Mucosa of rectum (tissue), 2 donors: ENCODE measurements around the gene SMOC2.
"Not testable (repeated sequence)": the region's sequence is repeated elsewhere in the genome, so short reads cannot be mapped to it uniquely, and the experiment has no call there.

Experiments used
- H3K27ac ChIP-seq, 2 donors: one replicate each; pipeline ENCODE4 v1.7.0; 2013; ENCODE audit warnings: inconsistent platforms in 2 of 2, low read depth in 2 of 2, low read length in 2 of 2
- H3K27me3 ChIP-seq, 2 donors: one replicate each; pipeline ENCODE4 v1.7.0; 2013; ENCODE audit warnings: low read length in 2 of 2; ENCODE audit not compliant: control insufficient read depth in 2 of 2, insufficient read depth in 2 of 2
- H3K36me3 ChIP-seq, 2 donors: one replicate each; pipeline ENCODE4 v1.7.0; 2013; ENCODE audit warnings: low read length in 2 of 2; ENCODE audit not compliant: control insufficient read depth in 2 of 2, insufficient read depth in 2 of 2
- H3K4me1 ChIP-seq, 2 donors: one replicate each; pipeline ENCODE4 v1.7.0; 2013; ENCODE audit warnings: low read length in 2 of 2, mild to moderate bottlenecking in 1 of 2; ENCODE audit not compliant: control insufficient read depth in 2 of 2, insufficient read depth in 2 of 2
- H3K4me3 ChIP-seq, 2 donors: one replicate each; pipeline ENCODE4 v1.7.0; 2013; ENCODE audit warnings: low read length in 2 of 2
- H3K9ac ChIP-seq, 2 donors: one replicate each; pipeline ENCODE4 v1.7.0; 2013; ENCODE audit warnings: low read length in 2 of 2, low read depth in 1 of 2, mild to moderate bottlenecking in 1 of 2
- H3K9me3 ChIP-seq, 2 donors: one replicate each; pipeline ENCODE4 v1.7.0; 2013; ENCODE audit warnings: low read length in 2 of 2; ENCODE audit not compliant: control insufficient read depth in 2 of 2
- donor health status: healthy.
- donor health status: Normal muscosa, but diverticular disease.

Gene SMOC2

DNA sequence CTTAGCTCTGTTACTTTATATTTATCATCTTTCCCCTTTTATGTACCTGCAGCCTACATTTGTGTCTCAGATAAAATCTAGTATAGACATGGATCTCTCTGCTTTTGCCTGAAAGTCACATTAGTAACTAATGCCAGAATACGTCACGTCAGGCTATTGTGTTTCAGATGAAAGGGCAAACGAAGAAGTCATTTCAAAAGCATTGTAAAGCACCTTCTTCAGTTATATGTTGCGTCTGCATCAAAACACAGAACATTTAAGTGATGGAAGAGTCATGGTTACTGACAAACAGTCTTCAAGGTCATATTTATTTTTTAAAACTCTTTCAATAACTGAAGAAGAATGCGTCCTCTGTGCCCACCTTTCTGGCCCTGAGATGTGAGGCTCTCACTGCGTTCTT lies 119.1 kb downstream of the SMOC2 start:
- Histone ChIP-seq H3K36me3 (no peaks in the 10 kb centered on the region), H3K9me3 (no peaks in the 10 kb centered on the region), H3K9ac (no peak overlapping the region), H3K27me3 (no peaks in the 10 kb centered on the region), H3K4me1 (no peaks in the 10 kb centered on the region), H3K4me3 (no peak overlapping the region), H3K27ac (no peak overlapping the region)

- Histone ChIP-seq H3K4me1 (no peaks in the 10 kb centered on the region), H3K9ac (no peak overlapping the region), H3K27ac (no peak overlapping the region), H3K9me3 (no peaks in the 10 kb centered on the region), H3K4me3 (no peak overlapping the region), H3K27me3 (no peaks in the 10 kb centered on the region), H3K36me3 (no peaks in the 10 kb centered on the region)
Observed at GRCh38 chr6:168562576-168563151, 121.7 kb downstream of the SMOC2 start.

- no peak overlapping the region for H3K27ac ChIP-seq
- no peak overlapping the region for H3K9ac ChIP-seq
- no peak overlapping the region for H3K4me3 ChIP-seq
- no peaks in the 10 kb centered on the region for H3K4me1 ChIP-seq
- no peaks in the 10 kb centered on the region for H3K27me3 ChIP-seq
- no peaks in the 10 kb centered on the region for H3K36me3 ChIP-seq
- H3K9me3 ChIP-seq, result no peaks in the 10 kb centered on the region
Observed at GRCh38 chr6:168563656-168564055, 122.7 kb downstream of the SMOC2 start.

DNA sequence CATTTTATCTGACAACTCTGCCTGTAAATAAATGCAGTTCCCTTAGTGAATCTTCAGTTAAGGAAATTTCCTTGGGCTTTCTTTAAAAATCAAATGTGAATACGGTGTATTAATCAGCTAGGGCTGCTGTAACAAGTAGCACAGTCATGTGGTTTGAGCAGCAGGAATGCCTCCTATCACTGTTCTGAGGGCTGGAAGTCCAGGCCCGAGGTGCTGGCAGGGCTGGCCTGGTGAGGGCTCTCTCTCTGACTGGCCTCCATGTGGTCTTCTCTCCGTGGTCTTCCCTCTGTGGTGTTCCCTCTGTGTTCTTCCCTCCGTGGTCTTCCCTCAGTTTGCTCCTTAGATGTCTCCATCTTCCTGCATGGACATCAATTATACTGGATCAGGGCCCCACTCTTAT lies 124.1 kb downstream of the SMOC2 start:
- Histone ChIP-seq H3K4me1 (no peaks in the 10 kb centered on the region), H3K27ac (no peak overlapping the region), H3K27me3 (no peaks in the 10 kb centered on the region), H3K9ac (no peak overlapping the region), H3K9me3 (no peaks in the 10 kb centered on the region), H3K36me3 (no peaks in the 10 kb centered on the region), H3K4me3 (no peak overlapping the region)

- Histone ChIP-seq H3K4me1 (peaks cover 0 to 4% of the 10 kb centered on the region in 2 donors), H3K9me3 (no peaks in the 10 kb centered on the region)
Observed at GRCh38 chr6:168570211-168570610, 129.2 kb downstream of the SMOC2 start.

GRCh38 chr6:168571268-168571667 lies 130.3 kb downstream of the SMOC2 start:
- Histone ChIP-seq H3K4me1 (peaks cover 0 to 4% of the 10 kb centered on the region in 2 donors), H3K4me3 (no peak overlapping the region), H3K9ac (no peak overlapping the region), H3K36me3 (no peaks in the 10 kb centered on the region), H3K9me3 (no peaks in the 10 kb centered on the region), H3K27ac (no peak overlapping the region), H3K27me3 (no peaks in the 10 kb centered on the region)

More at GRCh38 chr6:168570211-168570610, 129.2 kb downstream of the SMOC2 start:
- Histone ChIP-seq H3K36me3 (no peaks in the 10 kb centered on the region), H3K9ac (no peak overlapping the region), H3K4me3 (no peak overlapping the region), H3K27me3 (no peaks in the 10 kb centered on the region), H3K27ac (no peak overlapping the region)

- not testable (repeated sequence) for H3K36me3 ChIP-seq, H3K9me3 ChIP-seq, H3K4me3 ChIP-seq, H3K27me3 ChIP-seq, H3K9ac ChIP-seq, H3K27ac ChIP-seq, H3K4me1 ChIP-seq
Observed at GRCh38 chr6:168573276-168573835, 132.4 kb downstream of the SMOC2 start.

GRCh38 chr6:168574075-168574698 lies 133.2 kb downstream of the SMOC2 start:
- Histone ChIP-seq H3K27ac (peak overlapping the region; percentile 34 to 43), H3K36me3 (no peaks in the 10 kb centered on the region), H3K9me3 (no peaks in the 10 kb centered on the region), H3K9ac (no peak overlapping the region), H3K4me3 (no peak overlapping the region), H3K4me1 (peaks cover 0 to 4% of the 10 kb centered on the region in 2 donors), H3K27me3 (no peaks in the 10 kb centered on the region)

DNA sequence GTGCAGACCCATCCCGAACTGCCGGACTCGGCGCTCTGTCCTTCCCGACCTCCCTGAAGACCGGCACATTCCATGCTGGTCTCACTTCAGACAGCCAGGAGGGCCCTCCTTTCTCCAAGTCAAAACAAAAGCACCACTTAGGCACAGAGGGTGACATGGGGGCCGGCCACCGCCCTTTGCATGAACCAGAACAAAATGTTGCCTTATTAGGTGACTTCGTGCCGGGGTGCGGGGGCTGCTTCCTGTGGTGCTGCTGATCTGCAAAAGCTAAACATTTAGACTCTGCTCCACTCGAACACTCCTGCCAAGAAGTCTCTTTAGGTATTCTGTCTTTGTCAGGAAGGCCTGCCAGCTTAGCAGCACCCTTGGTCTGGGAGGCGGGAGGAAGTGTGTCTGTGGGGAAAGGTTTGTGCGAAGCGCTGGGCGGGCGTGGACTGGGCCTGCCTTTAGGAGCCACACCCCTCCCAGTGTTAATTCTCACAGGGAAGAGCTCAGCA lies 133.8 kb downstream of the SMOC2 start:
- Histone ChIP-seq H3K4me1 (peaks cover 0 to 4% of the 10 kb centered on the region in 2 donors), H3K27me3 (no peaks in the 10 kb centered on the region), H3K36me3 (no peaks in the 10 kb centered on the region), H3K9ac (no peak overlapping the region), H3K4me3 (no peak overlapping the region), H3K27ac (peak overlapping the region; percentile 34 to 43), H3K9me3 (no peaks in the 10 kb centered on the region)

DNA sequence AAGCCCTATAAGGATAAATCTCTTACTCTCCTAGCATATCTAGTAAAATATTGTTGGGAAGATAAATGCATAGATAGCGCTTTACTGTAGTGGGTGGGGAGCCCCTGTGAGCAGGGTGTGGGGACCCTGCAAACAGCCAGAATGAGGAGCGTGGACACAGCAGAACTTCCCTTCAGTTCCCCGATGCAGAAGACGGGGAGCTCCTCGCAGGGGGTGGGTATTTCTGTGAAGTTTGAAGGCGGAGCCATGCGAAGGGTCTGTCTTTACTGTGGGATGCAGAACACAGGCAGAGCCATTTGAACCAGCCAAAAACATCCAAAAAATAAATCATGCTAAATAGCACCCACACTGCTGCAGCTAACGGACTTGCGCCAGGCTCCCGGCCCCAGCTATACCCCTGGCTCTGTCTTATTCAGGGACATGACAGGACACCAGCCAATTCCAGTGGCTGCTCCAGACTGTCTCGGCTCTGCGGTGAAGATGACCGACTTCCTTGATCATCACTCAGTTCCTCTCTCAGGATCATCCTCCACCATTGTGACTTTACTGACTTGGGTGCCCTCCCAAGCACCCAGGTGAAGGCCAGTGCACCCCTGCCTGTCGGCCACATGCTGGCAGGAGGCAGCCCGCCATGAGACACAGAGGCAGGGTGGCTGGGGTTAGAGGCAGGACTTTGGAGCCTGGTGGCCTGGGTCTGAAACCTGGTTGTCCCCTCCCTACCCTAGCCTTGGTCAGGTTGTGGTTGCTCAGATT lies 134.5 kb downstream of the SMOC2 start:
- Histone ChIP-seq H3K4me1 (peaks cover 0 to 4% of the 10 kb centered on the region in 2 donors), H3K27ac (no peak overlapping the region), H3K9ac (no peak overlapping the region), H3K4me3 (no peak overlapping the region), H3K36me3 (no peaks in the 10 kb centered on the region), H3K9me3 (no peaks in the 10 kb centered on the region), H3K27me3 (no peaks in the 10 kb centered on the region)
